Adrenal gland (tissue), 12 donors: ENCODE measurements around the gene E2F4. TPM values are rescaled to one million over a fixed set of nuclear protein-coding genes. Genes with fewer than 3 reads are reported as not detected.
A peak's percentile ranks its signal among the peaks of the same experiment; 100 is the strongest.

Source experiments
- DNase-seq, 7 donors: peaks; one replicate each; pipeline ENCODE4 v3.0.0-alpha.2; 2019 to 2020
- H3K27ac ChIP-seq, 5 donors: fragments of 200-600 bp; sonication (generic) in 4 of 5; 1 replicate in 3 of 5; 2 replicates in 2 of 5; pipeline versions ENCODE4 v1.5.1 to v1.8.0; 2016 to 2020; ENCODE audit warnings: mild to moderate bottlenecking in 1 of 5
- H3K27me3 ChIP-seq: fragments of 200-600 bp; 2 replicates; pipeline ENCODE4 v1.8.0; 2021
- H3K36me3 ChIP-seq, 2 donors: fragments of 200-600 bp; replicated peaks in 1 of 2; 1 replicate in 1 of 2; 2 replicates in 1 of 2; pipeline versions ENCODE4 v1.5.1 to v1.8.0; 2018 to 2022
- H3K4me1 ChIP-seq, 2 donors: fragments of 200-600 bp; replicated peaks in 1 of 2; 1 replicate in 1 of 2; 2 replicates in 1 of 2; pipeline versions ENCODE4 v1.5.1 to v1.8.0; 2018 to 2021
- H3K4me3 ChIP-seq, 4 donors: fragments of 200-600 bp; sonication (generic) in 3 of 4; one replicate each; pipeline ENCODE4 v1.5.1; 2016 to 2018
- H3K9me3 ChIP-seq, 3 donors: fragments of 200-600 bp; sonication (generic) in 1 of 3; replicated peaks in 1 of 3; 1 replicate in 2 of 3; 2 replicates in 1 of 3; pipeline versions ENCODE4 v1.5.1 to v1.8.0; 2016 to 2021
- POLR2A ChIP-seq, 2 donors: fragments of 450-650 bp; IDR thresholded peaks; one replicate each; pipeline ENCODE4 v1.6.1; 2017; ENCODE audit warnings: antibody characterized with exemption in 2 of 2, mild to moderate bottlenecking in 2 of 2, moderate library complexity in 1 of 2
- WGBS, 4 donors: extraction: QIAGEN DNeasy Blood & Tissue Kit in 2 of 4; methylation state at CpG; one replicate each; pipeline versions ENCODE4 v1.1.5 to v1.1.7; 2013 to 2017; 5-methylcytosine and 5-hydroxymethylcytosine counted together
- intact Hi-C, 2 donors: fragments of 100-400 bp; cut with DNase I; formaldehyde crosslinking; loops; one replicate each; pipeline versions ENCODE4 v1.14.1 to v1.15.0; 2022 to 2023
- polyA plus RNA-seq, 3 donors: library from polyadenylated mRNA; stranded (reverse); fragments of 200-250 nt in 2 of 3; fragments of 350-450 nt in 1 of 3; fragmentation: Illumina TruSeq in 1 of 3; extraction: RNeasy Lipid Tissue Mini Kit (QIAGEN cat#74804) in 1 of 3; gene quantifications; one replicate each; pipeline ENCODE4 v1.2.3, GENCODE V29; 2013 to 2014
- total RNA-seq, 9 donors: library from RNA; depleted of rRNA in 4 of 9; stranded (reverse); fragments of >200 nt in 4 of 9; fragments of 120-200 nt in 1 of 9; fragmentation: NEBNext Ultra II Directional in 1 of 9; extraction: Animal tissue kit (Norgen Biotek cat#: 25700) in 1 of 9; gene quantifications; one replicate each; pipeline versions ENCODE4 v1.1.0 to v1.2.4, GENCODE V29; 2013 to 2023
- TF ChIP-seq, protein P1 (sequence below), 6 experiments: fragments of 450-650 bp in 4 of 6; fragments of 200-600 bp in 2 of 6; sonication (generic) in 1 of 6; IDR thresholded peaks; 1 replicate in 5 of 6; 2 replicates in 1 of 6; pipeline versions ENCODE4 v1.5.1 to v1.8.0; 2016 to 2021; ENCODE audit warnings: antibody characterized with exemption in 6 of 6, mild to moderate bottlenecking in 2 of 6, moderate library complexity in 1 of 6
- donor health status: healthy with polysubstance abuse.
- donor health status: Bipolar disorder and iron deficiency.
- donor health status: DM: yes; HTN: yes; CAD: no.
- donor health status: DM: no; HTN: no; CAD: no.
- donor health status: DM: no; HTN: no; CAD: no.
- donor health status: DM: yes; HTN: yes; CAD: no.

Gene E2F4
- total and polyA plus RNA-seq, 12 donors: 44.4 to 122 (median 69.1) TPM

- no peaks in the 10 kb centered on the region for H3K9me3 ChIP-seq
- intact Hi-C loops: no loop called here
- no peaks in the 10 kb centered on the region for H3K36me3 ChIP-seq
- H3K27ac ChIP-seq: peak overlapping the region in 1 of 5 donors; percentile 81
- H3K4me3 ChIP-seq: peak overlapping the region in 1 of 4 donors; percentile 49
- H3K27me3 ChIP-seq: no peaks in the 10 kb centered on the region
- DNase-seq: peak in 2 of 7 donors; percentile 1 to 56
- TF ChIP-seq POLR2A (IDR thresholded peaks at IDR 0.05): no peak
- TF ChIP-seq, protein P1, sequence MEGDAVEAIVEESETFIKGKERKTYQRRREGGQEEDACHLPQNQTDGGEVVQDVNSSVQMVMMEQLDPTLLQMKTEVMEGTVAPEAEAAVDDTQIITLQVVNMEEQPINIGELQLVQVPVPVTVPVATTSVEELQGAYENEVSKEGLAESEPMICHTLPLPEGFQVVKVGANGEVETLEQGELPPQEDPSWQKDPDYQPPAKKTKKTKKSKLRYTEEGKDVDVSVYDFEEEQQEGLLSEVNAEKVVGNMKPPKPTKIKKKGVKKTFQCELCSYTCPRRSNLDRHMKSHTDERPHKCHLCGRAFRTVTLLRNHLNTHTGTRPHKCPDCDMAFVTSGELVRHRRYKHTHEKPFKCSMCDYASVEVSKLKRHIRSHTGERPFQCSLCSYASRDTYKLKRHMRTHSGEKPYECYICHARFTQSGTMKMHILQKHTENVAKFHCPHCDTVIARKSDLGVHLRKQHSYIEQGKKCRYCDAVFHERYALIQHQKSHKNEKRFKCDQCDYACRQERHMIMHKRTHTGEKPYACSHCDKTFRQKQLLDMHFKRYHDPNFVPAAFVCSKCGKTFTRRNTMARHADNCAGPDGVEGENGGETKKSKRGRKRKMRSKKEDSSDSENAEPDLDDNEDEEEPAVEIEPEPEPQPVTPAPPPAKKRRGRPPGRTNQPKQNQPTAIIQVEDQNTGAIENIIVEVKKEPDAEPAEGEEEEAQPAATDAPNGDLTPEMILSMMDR (IDR thresholded peaks at IDR 0.05): no peak
- 41 to 68% (median 52%) methylated on average over 11 to 44 of the region's 44 CpGs for WGBS, 4 donors
- peaks cover 39 to 55% of the 10 kb centered on the region in 2 donors for H3K4me1 ChIP-seq
Observed at GRCh38 chr16:67162506-67163163, 29.3 kb upstream of the E2F4 start.

- H3K4me1 ChIP-seq: peaks cover 39 to 54% of the 10 kb centered on the region in 2 donors
- intact Hi-C loops: no loop called here
- no peaks in the 10 kb centered on the region for H3K27me3 ChIP-seq
- DNase-seq: peak in 5 of 7 donors; percentile 34 to 91 (median 60)
- H3K4me3 ChIP-seq: peak overlapping the region in 1 of 4 donors; percentile 49
- peak overlapping the region in 3 of 5 donors; percentile 13 to 81 (median 72) for H3K27ac ChIP-seq
- TF ChIP-seq, protein P1 (IDR thresholded peaks at IDR 0.05): peak in 1 of 6 experiments; percentile 13
- TF ChIP-seq POLR2A (IDR thresholded peaks at IDR 0.05): peak; percentile 22 to 25
- H3K36me3 ChIP-seq: no peaks in the 10 kb centered on the region
- no peaks in the 10 kb centered on the region for H3K9me3 ChIP-seq
- 34 to 61% (median 37%) methylated on average over 31 to 99 of the region's 99 CpGs for WGBS, 4 donors
Observed at GRCh38 chr16:67163164-67163998, 28.6 kb upstream of the E2F4 start.

DNA sequence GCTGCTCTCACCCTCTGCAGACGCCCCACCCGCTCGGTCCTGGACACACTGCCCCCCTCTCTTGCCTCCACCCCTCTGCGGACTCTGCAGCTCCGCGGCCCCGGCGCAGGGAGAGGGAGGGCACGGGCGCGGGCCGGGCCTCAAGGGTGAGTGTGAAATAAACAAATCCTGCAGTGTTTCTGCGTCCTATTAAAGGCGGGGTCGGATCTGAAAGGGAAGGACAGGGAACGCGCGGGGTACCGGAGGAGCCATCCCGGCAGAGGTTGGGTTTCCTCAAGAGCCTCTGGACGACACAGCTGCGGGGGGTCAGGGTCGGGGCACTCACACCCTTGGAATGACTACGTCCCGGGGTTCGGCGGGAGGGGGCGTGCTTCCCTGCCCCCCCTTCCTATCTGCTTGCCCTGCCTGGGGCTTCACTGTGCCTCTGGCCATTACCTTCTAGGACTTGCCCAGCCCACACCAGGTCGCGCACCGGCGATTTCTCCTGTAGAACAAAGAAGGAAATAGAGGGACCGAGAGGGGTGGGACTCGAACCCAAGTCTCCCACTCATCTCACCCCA is 27.9 kb upstream of the E2F4 start:
- 13 to 35% (median 28%) methylated on average over 5 to 34 of the region's 34 CpGs for WGBS, 4 donors

More for the DNA sequence above, 27.9 kb upstream of the E2F4 start:
- DNase-seq: peak in 4 of 7 donors; percentile 33 to 52 (median 43)
- Histone ChIP-seq H3K27ac (peak overlapping the region in 3 of 5 donors; percentile 13 to 81 (median 72)), H3K36me3 (no peaks in the 10 kb centered on the region), H3K4me3 (peak overlapping the region in 1 of 4 donors; percentile 49), H3K4me1 (peaks cover 36 to 52% of the 10 kb centered on the region in 2 donors), H3K9me3 (no peaks in the 10 kb centered on the region), H3K27me3 (no peaks in the 10 kb centered on the region)
- intact Hi-C loops: no loop called here
- TF ChIP-seq, protein P1 (IDR thresholded peaks at IDR 0.05): no peak
- peak in 1 of 2 donors; percentile 3 for TF ChIP-seq POLR2A (IDR thresholded peaks at IDR 0.05)
